Measurements from ENCODE around the gene CFHR1. TPM values are rescaled to one million over a fixed set of nuclear protein-coding genes. Genes with fewer than 3 reads are reported as not detected.

The CFHR1 gene
- total RNA-seq, 1 donor from 2014 or later: not detected

GRCh38 chr1:196861429-196861828 lies 41.9 kb downstream of the CFHR1 start:
- intact Hi-C loops (cut with DNase I): no loop called here

GRCh38 chr1:196866974-196867373 lies 47.4 kb downstream of the CFHR1 start:
- intact Hi-C loops (cut with DNase I): no loop called here
- no peak for ATAC-seq (ENCODE audit: poor library complexity)
- DNase-seq: no peak

More at GRCh38 chr1:196861429-196861828, 41.9 kb downstream of the CFHR1 start:
- no peak for DNase-seq
- no peak for ATAC-seq (ENCODE audit: poor library complexity)

GRCh38 chr1:196873385-196873784 lies 53.9 kb downstream of the CFHR1 start:
- intact Hi-C loops (cut with DNase I): no loop called here
- ATAC-seq (ENCODE audit: poor library complexity): no peak
- DNase-seq: no peak

GRCh38 chr1:196875935-196876334 lies 56.4 kb downstream of the CFHR1 start:
- intact Hi-C loops (cut with DNase I): no loop called here
- ATAC-seq (ENCODE audit: poor library complexity) (no peak), DNase-seq (no peak)

GRCh38 chr1:196877964-196878363 lies 58.4 kb downstream of the CFHR1 start:
- intact Hi-C loops (cut with DNase I): no loop called here
- DNase-seq (no peak), ATAC-seq (ENCODE audit: poor library complexity) (no peak)

Other genes with a start within 250 kb of the CFHR1 start
- gene KCNT2, start 211.3 kb upstream of the CFHR1 start, total RNA-seq: 1.0 TPM
- gene CFH, start 167.7 kb upstream of the CFHR1 start, total RNA-seq: 33.6 TPM
- gene CFHR3, start 44.9 kb upstream of the CFHR1 start, total RNA-seq: 0.24 TPM
- gene CFHR4, start 68.3 kb downstream of the CFHR1 start, total RNA-seq: not detected
- not detected for gene CFHR2, start 124.0 kb downstream of the CFHR1 start, total RNA-seq
- not detected for gene CFHR5, start 157.8 kb downstream of the CFHR1 start, total RNA-seq
- gene F13B, start 247.5 kb downstream of the CFHR1 start, total RNA-seq: not detected